Large intestine (tissue), 3 donors: Measurements from ENCODE around the gene FRMD4A. TPM values are rescaled to one million over a fixed set of nuclear protein-coding genes. Genes with fewer than 3 reads are reported as not detected.

Source experiments
- DNase-seq, 2 donors: peaks; one replicate each; pipeline versions ENCODE4 v3.0.0 to v3.0.0-alpha.2; 2013
- H3K27ac ChIP-seq: one replicate; pipeline ENCODE4 v1.5.1; 2013; ENCODE audit warnings: low read length
- H3K27me3 ChIP-seq: 2 replicates; pipeline ENCODE4 v1.6.1; 2013; ENCODE audit warnings: low read length; ENCODE audit not compliant: control insufficient read depth, insufficient read depth
- H3K36me3 ChIP-seq: 2 replicates; pipeline ENCODE4 v1.6.1; 2013; ENCODE audit warnings: low read length; ENCODE audit not compliant: control insufficient read depth, insufficient read depth
- H3K4me1 ChIP-seq: one replicate; pipeline ENCODE4 v1.6.1; 2013; ENCODE audit warnings: low read length; ENCODE audit not compliant: control insufficient read depth, insufficient read depth
- H3K4me3 ChIP-seq: one replicate; pipeline ENCODE4 v1.5.1; 2013; ENCODE audit warnings: low read length
- H3K9me3 ChIP-seq: one replicate; pipeline ENCODE4 v1.6.1; 2013; ENCODE audit warnings: mild to moderate bottlenecking, low read depth, low read length, moderate library complexity; ENCODE audit not compliant: control insufficient read depth
- WGBS: methylation state at CpG from one replicate; pipeline ENCODE4 v1.1.5; 2013; ENCODE audit warnings: low lambda C conversion rate; ENCODE audit not compliant: insufficient coverage; 5-methylcytosine and 5-hydroxymethylcytosine counted together
- polyA plus RNA-seq: library from polyadenylated mRNA; unstranded; fragments of 120-200 nt; gene quantifications from one replicate; pipeline ENCODE4 v1.2.1, GENCODE V29; 2013

The FRMD4A gene
- polyA plus RNA-seq, 1 donor: 19.8 TPM

DNA sequence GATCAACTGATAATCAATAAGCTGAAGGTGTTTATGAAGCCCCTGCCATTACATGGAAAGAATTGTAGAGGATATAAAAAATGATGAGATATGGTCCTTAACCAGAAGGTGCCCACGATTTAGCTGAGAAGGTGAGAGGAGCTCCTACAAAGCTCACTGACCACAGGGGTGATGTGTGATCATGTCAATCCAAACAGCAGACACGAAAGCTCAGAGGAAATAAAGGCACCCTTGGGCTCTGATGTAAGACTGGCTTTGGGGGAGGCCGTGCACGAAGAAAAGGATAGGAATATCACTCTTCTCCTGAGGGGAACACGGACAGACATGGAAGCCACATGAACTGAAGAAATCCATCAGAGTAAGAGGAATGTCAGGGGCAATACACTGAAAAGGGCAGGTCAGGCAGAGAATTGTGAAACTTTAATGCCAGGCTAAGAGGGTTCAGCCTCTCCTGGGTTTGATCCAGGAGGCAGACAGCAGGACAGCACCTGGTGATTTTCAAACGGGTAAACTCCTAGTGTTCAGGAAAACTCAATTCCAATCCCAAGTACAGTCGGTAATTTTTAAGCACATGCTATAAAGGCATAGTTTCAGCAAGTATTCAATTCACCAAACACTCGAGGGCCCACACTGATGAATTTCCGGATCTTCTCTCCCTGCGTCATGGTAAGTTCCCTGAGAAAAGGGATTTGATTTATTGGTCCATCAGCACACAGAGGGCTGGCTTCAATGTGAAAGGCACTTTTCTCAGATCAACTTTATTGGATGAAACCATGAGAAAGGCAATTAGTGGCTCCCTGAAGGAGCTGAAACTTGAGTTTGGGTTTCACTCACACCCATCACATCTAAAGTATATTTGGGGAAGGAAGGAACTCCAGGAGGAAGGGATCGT, 580.2 kb downstream of the FRMD4A start:
- no peak for DNase-seq
- Histone ChIP-seq H3K36me3 (no peaks in the 10 kb centered on the region), H3K4me3 (no peak overlapping the region), H3K27me3 (no peaks in the 10 kb centered on the region), H3K27ac (no peak overlapping the region), H3K4me1 (no peaks in the 10 kb centered on the region), H3K9me3 (no peaks in the 10 kb centered on the region)
- WGBS: 92% methylated on average over 4 of the region's 11 CpGs

- H3K9me3 ChIP-seq: no peaks in the 10 kb centered on the region
- no peak overlapping the region for H3K4me3 ChIP-seq
- no peaks in the 10 kb centered on the region for H3K27me3 ChIP-seq
- WGBS: 100% methylated on average over 1 of the region's 7 CpGs
- DNase-seq: no peak
- no peak overlapping the region for H3K27ac ChIP-seq
- no peaks in the 10 kb centered on the region for H3K4me1 ChIP-seq
- peaks cover 2% of the 10 kb centered on the region for H3K36me3 ChIP-seq
Observed at GRCh38 chr10:13745271-13745670, 585.5 kb downstream of the FRMD4A start.

DNA sequence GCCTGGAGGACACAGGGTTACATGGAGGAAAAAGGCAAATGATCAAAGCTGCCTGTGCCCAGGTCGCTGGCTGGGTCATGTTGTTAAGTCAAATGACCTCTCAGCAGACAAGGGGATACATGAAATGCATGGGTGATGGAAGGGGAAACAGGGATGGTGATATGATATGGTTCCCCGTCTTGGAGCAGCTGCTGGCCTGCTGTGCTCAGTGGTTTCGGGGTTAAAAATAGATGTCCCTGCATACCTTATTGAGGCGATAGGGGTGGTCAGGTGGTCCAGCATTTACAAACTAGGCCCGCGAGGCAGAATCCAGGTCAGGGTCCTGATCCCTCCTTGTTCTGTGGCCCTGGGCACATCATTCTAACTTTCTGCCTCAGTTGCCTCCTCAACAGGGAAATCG, 586.8 kb downstream of the FRMD4A start:
- DNase-seq: no peak
- Histone ChIP-seq H3K4me3 (no peak overlapping the region), H3K27ac (no peak overlapping the region), H3K36me3 (peaks cover 2% of the 10 kb centered on the region), H3K9me3 (no peaks in the 10 kb centered on the region), H3K4me1 (no peaks in the 10 kb centered on the region), H3K27me3 (no peaks in the 10 kb centered on the region)
- WGBS: no CpG with 5 or more reads among the region's 7 CpGs

GRCh38 chr10:13743101-13743693, 587.5 kb downstream of the FRMD4A start:
- H3K27me3 ChIP-seq: no peaks in the 10 kb centered on the region
- no peak for DNase-seq
- no peak overlapping the region for H3K4me3 ChIP-seq
- H3K27ac ChIP-seq: no peak overlapping the region
- H3K36me3 ChIP-seq: peaks cover 2% of the 10 kb centered on the region
- WGBS: no CpG with 5 or more reads among the region's 15 CpGs
- H3K9me3 ChIP-seq: no peaks in the 10 kb centered on the region
- no peaks in the 10 kb centered on the region for H3K4me1 ChIP-seq

DNA sequence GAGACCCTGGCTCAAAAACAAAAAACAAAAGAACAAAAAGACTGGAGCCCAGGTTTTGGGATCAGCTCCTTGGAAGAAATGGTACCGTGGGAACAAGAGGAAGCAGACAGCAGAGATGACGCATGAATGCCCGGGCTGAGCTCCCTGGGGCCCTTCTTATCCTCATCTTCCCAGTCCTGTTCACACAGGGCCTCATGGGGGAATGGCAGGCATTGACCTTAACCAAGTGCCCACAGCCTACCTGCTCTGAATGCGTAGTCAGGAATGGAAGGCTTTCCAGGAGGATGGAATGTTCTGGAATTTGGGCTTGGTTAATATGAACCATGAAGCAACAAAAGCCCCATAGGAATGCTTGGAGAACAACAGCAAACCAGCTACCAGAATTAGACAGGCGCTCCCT, 589.3 kb downstream of the FRMD4A start:
- Histone ChIP-seq H3K4me1 (no peaks in the 10 kb centered on the region), H3K27me3 (no peaks in the 10 kb centered on the region), H3K9me3 (no peaks in the 10 kb centered on the region), H3K27ac (no peak overlapping the region), H3K36me3 (peaks cover 2% of the 10 kb centered on the region), H3K4me3 (no peak overlapping the region)
- DNase-seq: no peak
- whole genome bisulfite sequencing: no CpG with 5 or more reads among the region's 5 CpGs

DNA sequence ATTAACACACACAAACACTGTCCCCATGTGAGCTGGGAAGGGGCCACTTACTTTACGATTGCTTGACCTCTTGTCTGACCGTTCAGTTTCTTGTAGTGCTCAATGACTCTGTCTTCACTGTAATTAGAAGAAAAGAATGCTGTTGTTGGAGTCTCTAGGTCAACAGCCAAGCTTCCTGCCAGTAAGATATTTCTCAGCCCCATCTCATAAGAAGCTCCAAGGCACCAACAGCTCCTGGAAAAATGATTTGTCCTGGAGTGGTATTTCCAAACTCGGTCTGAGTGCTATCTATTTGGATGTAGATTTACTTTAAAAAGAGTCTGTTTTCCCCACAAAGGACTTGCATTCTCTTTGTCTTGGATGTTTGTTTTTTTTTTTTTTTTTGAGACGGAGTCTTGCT, 590.3 kb downstream of the FRMD4A start:
- H3K27ac ChIP-seq: no peak overlapping the region
- H3K4me1 ChIP-seq: no peaks in the 10 kb centered on the region
- no peaks in the 10 kb centered on the region for H3K27me3 ChIP-seq
- WGBS: no CpG with 5 or more reads among the region's 4 CpGs
- H3K4me3 ChIP-seq: no peak overlapping the region
- H3K9me3 ChIP-seq: no peaks in the 10 kb centered on the region
- peaks cover 2% of the 10 kb centered on the region for H3K36me3 ChIP-seq
- no peak for DNase-seq

GRCh38 chr10:13739183-13739582, 591.5 kb downstream of the FRMD4A start:
- Histone ChIP-seq H3K4me1 (no peaks in the 10 kb centered on the region), H3K4me3 (no peak overlapping the region), H3K27ac (no peak overlapping the region), H3K36me3 (peaks cover 2% of the 10 kb centered on the region), H3K27me3 (no peaks in the 10 kb centered on the region), H3K9me3 (no peaks in the 10 kb centered on the region)
- no peak for DNase-seq
- WGBS: 100% methylated on average over 1 of the region's 2 CpGs

DNA sequence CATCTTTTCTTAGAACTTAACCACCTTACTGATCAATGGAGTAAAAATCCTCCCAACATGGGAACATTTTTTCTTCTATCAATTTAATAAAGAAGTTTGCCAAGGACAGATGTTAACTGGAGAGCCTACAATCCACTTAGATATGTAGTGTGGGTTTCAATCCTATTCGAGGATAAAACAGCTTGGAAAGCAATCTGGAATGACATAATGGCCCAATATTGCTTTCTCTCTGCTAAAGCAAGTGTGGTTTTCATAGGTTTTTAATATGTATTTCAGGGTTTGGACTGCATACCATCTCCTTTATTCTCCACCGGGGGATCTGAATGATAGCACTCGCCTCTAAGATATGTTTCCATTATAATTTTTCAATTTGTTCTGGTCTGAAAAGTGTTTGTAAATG, 594.2 kb downstream of the FRMD4A start:
- DNase-seq: no peak
- Histone ChIP-seq H3K27ac (no peak overlapping the region), H3K36me3 (peaks cover 8% of the 10 kb centered on the region), H3K4me1 (no peaks in the 10 kb centered on the region), H3K4me3 (no peak overlapping the region), H3K9me3 (no peaks in the 10 kb centered on the region), H3K27me3 (no peaks in the 10 kb centered on the region)
- no CpG with 5 or more reads among the region's 3 CpGs for WGBS

DNA sequence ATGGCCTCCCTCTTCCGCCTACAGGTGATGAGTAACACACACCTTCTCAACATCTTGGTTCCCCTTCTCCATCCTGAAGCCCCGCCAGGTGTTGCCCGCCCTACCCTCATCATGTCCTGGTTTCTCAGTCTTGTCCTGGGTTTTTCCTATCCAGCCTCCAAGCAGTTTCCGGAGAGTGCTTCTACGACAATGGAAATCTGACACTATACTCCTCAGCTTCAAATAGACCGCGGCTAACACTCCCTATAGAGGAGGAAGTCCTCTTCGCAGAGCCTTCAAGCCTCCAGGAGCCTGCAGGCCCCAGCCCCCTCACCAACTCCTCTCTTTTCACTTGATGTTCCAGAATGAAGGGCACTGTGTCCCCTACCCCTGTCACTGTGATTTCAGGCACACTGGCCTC, 596.6 kb downstream of the FRMD4A start:
- no peak overlapping the region for H3K27ac ChIP-seq
- H3K4me3 ChIP-seq: no peak overlapping the region
- DNase-seq: no peak
- H3K4me1 ChIP-seq: no peaks in the 10 kb centered on the region
- no peaks in the 10 kb centered on the region for H3K9me3 ChIP-seq
- H3K27me3 ChIP-seq: no peaks in the 10 kb centered on the region
- peaks cover 7% of the 10 kb centered on the region for H3K36me3 ChIP-seq
- WGBS: no CpG with 5 or more reads among the region's 8 CpGs

GRCh38 chr10:13733071-13733470, 597.7 kb downstream of the FRMD4A start:
- no peaks in the 10 kb centered on the region for H3K9me3 ChIP-seq
- DNase-seq: no peak
- no peak overlapping the region for H3K27ac ChIP-seq
- H3K36me3 ChIP-seq: peaks cover 7% of the 10 kb centered on the region
- no peaks in the 10 kb centered on the region for H3K27me3 ChIP-seq
- H3K4me3 ChIP-seq: no peak overlapping the region
- WGBS: no CpG with 5 or more reads among the region's 7 CpGs
- no peaks in the 10 kb centered on the region for H3K4me1 ChIP-seq
